Bone marrow (tissue), 2 donors: Measurements from ENCODE around the gene FDPS.
"Not testable (repeated sequence)": the region's sequence is repeated elsewhere in the genome, so short reads cannot be mapped to it uniquely, and the experiment has no call there.

Source experiments
- DNase-seq, 2 donors: peaks; one replicate each; lab custom pipeline; 2025; lab: John Stamatoyannopoulos, UW

The FDPS gene

DNA sequence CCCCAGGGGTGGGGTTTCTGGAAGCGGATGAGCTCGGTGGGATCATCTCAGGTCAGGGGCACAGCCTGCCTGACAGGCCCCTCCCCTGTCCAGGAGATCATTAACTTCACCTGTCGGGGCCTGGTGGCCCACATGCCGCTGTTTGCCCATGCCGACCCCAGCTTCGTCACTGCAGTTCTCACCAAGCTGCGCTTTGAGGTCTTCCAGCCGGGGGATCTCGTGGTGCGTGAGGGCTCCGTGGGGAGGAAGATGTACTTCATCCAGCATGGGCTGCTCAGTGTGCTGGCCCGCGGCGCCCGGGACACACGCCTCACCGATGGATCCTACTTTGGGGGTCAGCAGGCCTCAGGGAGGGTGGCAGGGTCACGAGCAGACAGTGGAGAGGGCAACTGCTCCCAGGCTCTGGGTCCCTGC is 23.0 kb upstream of the FDPS start:
- no peak for DNase-seq

DNA sequence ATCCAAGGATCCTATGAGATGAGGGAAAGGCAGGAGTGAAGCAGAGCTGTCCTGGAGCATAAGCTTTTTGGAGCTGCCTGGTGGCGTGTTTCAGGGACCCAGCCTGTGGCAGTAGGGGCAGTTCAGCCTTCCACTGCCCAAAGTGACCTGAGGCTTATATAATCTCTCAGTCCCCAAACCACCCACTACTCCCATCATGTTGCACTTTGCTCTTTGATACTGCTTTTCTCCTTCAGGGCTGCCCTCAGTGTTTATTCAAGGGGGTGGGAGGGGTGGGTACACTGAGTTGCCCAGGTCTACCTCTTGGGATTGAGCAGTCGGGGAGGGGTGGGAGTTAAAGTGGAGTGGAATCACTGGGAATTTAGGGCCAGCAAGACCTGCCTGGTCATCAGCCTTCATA is 22.1 kb upstream of the FDPS start:
- DNase-seq: no peak

DNA sequence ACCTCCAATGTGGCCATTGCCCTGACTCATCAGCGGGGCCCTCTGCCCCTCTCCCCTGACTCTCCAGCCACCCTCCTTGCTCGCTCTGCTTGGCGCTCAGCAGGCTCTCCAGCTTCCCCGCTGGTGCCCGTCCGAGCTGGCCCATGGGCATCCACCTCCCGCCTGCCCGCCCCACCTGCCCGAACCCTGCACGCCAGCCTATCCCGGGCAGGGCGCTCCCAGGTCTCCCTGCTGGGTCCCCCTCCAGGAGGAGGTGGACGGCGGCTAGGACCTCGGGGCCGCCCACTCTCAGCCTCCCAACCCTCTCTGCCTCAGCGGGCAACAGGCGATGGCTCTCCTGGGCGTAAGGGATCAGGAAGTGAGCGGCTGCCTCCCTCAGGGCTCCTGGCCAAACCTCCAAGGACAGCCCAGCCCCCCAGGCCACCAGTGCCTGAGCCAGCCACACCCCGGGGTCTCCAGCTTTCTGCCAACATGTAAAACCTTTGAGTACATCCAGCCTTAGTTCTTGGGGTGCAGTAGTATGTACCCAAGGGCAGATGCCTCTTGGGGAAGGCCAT is 20.6 kb upstream of the FDPS start:
- no peak for DNase-seq

DNA sequence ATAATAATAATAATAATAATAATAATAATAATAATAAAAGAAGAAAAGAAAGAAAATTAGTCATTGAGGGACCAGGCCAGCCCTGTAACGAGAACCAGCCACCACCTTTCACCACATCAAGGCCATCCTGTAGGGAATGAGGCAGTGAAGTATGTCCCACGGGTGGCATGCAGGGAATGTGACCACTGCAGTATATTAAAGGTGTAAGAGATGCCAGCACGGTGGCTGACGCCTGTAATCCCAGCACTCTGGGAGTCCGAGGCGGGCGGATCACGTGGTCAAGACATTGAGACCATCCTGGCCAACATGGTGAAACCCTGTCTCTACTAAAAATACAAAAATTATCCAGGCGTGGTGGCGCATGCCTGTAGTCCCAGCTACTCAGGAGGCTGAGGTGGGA is 17.7 kb upstream of the FDPS start:
- not testable (repeated sequence) for DNase-seq

DNA sequence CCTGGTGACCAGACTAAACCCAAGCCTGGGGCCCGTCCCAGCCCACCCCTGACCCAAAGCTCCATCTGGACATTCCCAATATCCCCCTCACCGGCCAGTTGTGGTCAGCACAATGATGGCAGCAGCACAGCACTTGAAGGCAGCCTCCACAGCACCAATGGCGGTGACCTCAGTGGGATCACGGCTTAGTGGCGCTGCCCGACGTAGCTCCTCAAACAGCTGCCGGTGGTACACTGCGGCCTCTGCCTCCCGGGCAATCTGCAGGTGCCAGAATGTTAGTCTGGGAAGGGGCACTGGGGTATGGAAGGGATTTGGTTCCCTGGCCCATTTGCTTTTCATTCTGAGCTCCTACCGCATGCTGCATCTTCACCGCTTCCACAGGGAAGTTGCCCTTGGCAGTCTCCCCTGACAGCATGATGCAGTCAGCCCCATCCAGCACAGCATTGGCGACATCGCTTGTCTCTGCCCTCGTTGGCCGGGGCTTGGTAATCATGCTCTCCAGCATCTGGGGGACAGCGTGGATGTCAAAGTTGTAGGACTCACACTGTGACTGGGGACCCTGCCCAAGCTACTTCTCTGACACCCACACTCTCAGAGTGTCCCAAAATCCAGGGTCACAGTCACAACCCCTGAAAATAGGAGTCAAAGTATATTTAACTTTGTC is 15.4 kb upstream of the FDPS start:
- DNase-seq: no peak

DNA sequence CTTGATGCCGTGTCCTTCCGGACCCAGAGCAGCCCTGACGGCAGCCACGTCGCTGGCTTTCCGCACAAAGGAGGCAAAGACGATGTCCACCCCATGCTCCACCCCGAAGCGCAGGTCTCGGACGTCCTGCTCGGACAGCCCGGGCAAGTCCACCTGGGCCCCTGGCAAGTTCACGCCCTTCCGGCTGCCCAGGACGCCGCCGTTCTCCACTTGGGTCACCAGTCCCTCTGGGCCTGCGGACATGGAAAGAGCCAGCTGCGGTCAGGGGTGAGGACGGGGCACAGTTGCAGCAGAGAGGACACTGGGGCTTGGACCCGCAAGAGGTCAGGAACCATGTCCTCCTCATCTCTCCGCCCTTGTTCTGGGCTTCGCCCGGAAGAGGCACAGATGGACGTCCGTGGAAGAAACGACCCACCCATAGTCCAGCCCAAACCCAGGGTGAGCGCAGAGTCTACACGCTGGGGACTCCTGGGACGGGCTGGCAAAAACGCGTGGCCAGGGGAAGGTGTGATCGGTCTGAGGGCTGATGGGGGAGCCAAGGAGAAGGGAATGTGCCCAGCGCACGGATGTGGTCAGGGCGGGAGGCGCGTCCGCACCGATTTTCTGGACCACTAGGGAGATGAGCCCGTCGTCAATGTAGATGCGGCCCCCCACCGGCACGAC is 14.0 kb upstream of the FDPS start:
- no peak for DNase-seq

DNA sequence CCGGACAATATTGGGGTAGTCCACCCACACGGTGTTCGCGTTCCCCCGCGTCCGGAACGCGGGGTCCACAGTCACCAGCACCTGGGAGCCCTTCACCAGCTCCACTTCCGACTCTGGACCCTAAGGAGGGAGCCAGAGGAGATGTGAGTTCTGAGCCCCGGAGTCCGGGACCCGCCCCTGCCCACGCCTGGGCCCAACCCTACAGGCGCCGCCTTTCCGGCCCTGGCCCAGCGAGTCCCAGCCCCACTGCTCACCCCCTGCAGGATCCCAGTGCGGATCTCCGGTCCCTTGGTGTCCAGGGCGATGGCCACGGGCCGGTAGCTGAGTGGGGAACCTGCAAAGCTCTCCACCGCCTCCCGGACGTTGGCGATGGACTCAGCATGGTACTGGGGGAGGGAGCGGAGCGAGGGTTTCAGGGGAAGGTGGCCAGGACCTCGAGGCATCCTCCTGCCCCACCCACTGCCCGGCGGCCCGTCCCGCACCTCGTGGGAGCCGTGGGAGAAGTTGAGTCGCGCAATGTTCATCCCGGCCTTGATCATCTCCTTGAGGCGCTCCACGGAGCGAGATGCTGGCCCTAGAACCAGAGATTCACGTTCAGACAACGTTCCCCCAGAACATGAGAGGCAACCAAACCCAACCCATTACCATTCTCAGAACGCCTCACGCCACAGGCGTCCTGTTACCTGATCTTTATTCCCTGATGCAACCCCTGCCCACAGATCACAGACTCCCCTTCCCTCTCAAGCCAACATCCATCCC is 13.3 kb upstream of the FDPS start:
- DNase-seq: no peak

DNA sequence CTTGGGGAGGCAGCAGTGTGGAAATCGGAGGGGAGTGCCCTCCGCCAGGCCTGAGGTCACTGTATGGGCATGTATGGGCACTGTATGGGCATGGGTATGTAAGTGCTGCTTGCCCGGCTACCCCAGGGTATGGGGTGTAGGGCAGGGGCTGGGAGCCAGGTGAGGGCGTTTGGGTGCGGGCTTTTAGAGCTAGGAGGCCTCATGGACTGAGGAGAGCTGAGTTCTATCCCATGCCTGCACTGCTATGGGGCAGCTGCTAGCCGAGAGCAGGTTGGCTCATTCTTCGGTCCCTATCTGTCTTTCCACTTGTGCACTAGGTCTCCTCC is 12.8 kb upstream of the FDPS start:
- no peak for DNase-seq

DNA sequence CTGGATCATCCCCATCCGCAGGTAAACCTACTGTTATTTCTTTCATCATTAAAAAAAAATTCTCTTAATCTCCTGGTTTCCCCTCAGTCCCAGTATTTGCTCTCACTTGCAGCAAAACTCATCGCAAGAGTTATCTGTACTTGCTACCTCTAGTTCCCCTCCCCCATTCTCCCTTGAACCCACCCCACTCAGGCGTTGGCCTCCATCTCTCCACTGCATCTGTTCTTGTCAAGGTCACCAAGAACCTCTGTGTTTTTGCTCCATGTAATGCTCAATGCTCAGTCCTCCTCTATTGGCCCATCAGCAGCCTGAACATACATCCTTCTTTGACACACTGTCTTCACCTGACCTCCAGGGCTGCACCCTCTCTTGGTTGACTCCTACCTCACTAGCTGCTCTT is 12.0 kb upstream of the FDPS start:
- DNase-seq: no peak

DNA sequence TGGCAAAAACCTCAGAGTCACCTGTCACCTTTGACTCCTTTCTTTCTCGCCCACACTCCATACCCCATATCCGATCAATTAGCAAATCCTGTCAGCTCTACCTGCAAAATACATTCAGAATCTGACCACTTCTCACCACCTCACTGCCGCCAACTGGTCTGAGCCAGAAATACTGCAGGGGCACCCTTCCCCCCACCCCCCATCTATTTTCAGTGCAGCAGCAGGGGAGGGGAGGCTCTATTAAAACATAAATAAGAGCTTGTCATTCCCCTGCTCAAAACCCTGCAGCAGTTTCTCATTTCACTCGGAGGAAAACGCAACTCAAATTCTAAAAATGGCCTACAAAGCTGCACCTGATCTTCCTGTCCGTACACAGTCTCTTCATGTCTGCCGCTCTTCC is 11.3 kb upstream of the FDPS start:
- DNase-seq: no peak

DNA sequence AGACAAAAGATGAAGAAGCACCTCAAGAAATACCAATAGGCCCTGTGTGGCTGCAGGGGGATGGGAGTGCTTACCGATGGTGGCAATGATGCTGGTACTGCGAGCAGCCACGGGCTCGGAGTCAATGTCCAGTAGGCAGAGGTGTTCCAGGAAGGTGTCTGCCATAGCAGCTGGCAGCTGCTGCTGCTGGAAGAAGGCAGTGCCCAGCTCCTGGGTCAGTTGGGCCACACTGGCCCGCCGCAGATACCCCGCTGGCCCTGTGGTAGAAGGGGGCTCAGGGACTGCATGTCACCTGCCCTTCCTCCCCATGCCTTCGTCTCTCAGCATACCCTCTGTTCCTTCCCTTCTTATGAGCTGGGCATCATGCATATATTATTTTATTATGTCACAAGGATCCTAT is 8.6 kb upstream of the FDPS start:
- no peak for DNase-seq

DNA sequence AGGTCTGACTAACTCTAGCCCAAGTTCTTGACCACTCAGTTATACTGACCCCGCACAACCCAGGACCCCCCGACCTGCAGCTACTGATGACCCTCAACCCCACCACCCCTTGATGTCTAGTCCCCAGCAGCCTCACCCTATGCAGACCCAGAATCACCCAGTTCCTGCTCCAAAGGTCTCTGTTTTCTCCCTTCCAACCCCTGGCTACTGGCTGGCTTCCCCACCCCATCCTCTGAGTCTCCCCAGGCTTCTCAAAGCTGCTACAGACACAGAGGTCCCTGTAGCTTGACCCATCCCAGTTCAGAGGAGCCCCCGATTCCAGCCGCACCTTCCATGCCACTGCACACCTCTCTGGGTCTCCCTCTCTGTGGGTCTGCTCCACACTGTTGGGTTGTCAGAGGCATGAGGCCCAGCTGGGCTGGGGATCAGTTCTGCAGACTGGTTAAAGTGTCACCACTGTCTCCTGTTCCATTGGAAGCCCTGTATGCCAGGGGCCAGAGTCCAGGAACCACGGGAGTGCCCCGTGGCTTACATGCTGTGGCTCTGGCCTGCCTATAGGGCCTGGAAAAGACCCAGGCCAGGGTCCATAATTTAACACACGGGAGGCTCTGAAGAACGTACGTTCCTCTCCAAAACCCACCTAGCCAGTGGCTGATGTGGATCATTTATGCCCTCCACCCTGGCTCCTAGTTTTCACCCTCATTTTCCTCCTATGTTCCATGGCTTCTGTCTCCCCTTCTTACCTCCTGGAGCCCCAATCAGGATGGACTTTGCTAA is 7.9 kb upstream of the FDPS start:
- DNase-seq: no peak

DNA sequence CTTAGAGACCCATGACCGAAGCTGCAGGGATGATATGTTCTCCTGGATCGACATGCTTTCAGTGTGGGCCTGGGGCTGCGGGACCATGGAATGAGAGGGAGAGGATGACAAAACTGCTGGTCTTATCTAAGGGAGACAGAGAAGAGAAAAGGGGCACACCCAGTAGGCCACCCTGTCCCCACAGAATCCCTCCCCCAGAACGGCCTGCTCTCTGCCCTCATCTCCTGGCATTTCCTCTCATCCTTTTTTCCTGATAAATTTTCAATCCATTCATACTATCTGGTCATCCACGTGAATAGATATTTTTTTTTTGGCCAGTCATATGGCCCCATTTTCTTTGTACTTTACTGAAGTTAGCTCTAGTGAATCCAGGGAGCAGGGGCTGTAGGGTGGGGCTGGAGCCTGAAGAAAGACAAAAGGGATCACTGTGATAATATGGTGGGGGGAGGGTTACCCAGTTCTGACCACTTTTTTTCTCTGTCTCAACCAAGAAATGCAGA is 7.3 kb upstream of the FDPS start, which contains the start of gene PKLR:
Gene PKLR, minus strand, starts transcription at position 97 of the 500 bp plus-strand sequence. Its CDS starts 43 bp downstream, at position 54.
- DNase-seq: no peak

DNA sequence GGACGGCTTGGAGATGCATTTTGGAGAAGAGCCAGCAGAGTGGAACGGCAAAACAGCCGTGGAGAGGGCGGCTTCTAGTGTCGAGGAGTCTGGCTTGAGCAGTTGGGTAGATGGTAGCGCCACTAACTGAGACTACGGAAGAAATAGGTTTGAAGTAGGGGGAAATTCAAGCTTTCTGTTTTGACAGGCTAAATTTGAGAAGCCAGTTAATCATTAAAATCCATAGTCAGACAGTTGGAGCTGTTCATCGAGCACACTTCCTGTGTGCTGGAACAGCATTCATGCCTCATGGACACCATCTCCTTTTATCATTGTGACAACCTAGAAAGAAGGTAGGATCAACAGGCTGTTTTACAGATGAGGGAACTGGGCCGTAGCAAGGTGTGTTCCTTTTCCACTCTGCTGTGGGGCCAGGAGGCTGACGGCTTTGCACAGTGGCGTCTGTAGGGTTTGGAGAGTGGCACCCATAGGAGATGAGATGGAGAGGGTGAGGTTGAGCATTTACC is 4.1 kb upstream of the FDPS start:
- DNase-seq: no peak

DNA sequence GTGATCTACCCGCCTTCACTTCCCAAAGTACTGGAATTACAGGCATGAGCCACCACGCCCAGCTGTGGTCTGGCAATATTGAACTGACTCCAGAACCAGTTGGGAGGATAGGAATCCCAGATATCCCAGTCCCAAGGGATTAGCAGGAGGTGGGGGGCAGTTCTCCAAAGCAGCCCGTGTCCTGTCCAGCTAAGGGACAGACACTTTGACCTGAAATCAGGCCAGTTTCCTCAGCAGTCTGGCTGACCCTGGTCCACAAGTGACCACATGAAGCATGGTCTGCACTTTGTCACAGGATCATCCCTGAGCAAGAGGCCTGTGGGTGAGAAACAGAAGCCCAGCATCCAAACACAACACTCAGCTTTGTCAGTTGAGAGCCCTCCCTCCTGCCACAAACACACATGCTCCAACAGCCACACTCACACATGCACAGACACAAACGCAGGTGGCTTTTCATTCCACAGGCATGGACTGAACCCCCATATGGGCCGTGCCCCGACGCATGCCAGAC is 2.7 kb upstream of the FDPS start:
- DNase-seq: no peak

DNA sequence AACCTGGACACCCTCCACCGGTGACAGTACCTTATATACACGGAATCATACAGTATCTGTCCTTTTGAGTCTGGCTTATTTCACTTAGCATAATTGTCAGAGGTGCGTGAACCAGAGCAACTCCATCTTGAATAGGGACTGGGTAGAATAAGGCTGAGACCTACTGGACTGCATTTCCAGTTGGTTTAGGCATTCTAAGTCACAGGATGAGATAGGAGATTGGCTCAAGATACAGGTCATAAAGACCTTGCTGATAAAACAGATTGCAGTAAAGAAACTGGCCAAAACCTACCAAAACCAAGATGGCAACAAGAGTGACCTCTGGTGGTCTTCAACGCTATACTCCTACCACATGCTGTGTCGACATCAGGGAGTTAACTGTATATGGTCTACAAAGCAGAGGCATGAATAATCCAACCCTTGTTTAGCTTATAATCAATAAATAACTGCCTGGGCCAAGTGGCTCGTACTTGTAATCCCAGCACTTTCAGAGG is 1.4 kb upstream of the FDPS start:
- no peak for DNase-seq

DNA sequence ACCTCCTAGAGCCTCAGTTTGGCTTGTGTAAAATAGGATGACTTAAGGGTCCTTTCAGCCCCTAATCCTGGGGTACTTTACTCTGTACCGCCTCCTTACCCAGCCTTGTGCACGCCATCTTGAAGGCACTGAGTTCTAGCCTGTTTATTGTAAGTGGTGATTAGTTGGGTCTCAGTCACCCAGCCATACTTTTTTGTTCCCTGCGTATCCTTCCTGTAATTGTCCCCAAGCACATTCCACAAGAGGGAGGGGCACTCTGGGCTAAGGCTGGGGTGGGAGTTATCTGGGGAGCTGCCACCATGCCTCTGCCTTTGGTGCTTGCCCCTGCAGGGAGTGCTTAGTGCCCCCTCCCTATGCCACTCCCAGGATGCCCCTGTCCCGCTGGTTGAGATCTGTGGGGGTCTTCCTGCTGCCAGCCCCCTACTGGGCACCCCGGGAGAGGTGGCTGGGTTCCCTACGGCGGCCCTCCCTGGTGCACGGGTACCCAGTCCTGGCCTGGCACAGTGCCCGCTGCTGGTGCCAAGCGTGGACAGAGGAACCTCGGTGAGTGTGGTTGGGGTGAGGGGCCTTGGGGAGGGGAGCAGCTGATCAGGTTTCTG is 856 bp downstream of the FDPS start:
- DNase-seq: no peak

DNA sequence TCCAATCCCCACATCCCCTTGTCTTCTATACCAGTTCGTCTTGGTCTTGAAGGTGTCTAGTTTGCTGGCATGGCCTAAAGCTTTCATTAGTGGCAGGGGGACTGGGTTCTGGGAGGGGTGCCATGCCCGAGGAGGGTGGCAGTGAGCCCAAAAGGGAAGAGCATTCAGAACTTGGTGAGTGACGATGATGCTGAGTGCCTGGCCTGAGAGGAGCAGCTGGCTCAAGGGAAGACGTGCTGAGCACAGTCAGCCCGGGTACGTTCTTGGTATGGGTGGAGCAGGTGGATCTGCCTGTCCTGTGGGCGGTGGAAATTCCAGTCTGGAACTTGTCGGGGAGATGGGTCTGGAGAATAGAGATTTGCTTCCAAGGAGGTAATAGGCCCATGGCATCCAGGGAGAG is 4.6 kb downstream of the FDPS start:
- no peak for DNase-seq

DNA sequence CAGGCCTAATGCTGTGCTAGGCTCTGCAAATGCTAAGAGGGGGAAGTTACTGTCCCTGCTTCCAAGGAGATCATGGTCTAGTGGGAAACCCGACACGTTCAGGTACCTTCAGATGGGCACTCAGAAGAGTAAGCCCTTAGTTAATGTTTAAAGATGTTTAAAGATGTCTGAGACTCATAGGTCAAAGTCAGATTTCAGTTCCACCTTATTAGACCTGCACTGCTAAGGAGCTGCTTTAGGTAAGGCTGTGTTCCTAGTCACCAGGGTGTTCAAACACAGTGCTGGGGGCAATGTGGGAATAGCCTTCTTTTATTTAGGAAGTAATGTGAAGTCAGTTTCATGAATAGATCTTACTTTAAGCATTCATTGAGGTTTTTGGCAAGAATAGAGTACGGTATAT is 8.3 kb downstream of the FDPS start:
- DNase-seq: no peak

DNA sequence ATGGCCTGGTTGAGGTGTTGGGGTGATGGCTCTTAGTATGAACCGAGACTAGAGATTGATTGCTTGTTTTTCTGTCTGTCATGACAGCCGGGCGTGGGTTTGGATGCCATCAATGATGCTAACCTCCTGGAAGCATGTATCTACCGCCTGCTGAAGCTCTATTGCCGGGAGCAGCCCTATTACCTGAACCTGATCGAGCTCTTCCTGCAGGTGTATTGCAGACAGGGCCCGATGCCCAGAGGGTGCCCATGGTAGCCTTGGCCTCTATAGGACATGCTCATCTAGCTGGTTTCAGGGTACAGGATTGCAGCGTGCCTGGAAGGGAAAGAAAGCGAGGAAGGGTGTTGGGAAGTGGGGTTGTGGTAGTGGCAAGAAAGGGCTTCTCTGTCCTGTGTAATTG is 9.4 kb downstream of the FDPS start:
- no peak for DNase-seq

DNA sequence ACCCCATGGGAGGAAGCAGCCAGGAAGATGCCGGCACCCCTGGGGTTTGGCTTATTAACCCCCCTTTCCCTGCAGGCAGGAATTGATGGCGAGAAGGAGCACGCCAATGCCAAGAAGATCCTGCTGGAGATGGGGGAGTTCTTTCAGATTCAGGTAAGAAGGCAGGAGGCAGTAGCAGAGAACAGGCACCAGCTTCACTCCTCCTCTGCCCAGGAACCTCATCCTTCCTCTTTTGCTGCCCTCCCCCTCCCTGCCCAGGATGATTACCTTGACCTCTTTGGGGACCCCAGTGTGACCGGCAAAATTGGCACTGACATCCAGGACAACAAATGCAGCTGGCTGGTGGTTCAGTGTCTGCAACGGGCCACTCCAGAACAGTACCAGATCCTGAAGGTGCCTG is 10.9 kb downstream of the FDPS start:
- no peak for DNase-seq
